Measurements from ENCODE around the gene TOM1.

GRCh38 chr22:35363566-35364086 lies 63.9 kb downstream of the TOM1 start:
- TF ChIP-seq CTCF (IDR thresholded peaks at IDR 0.05; ENCODE audit: poor library complexity): no peak
- no peak for TF ChIP-seq EZH2 (IDR thresholded peaks at IDR 0.05; ENCODE audit: borderline replicate concordance)
- no peak for TF ChIP-seq EZH2phosphoT487 (IDR thresholded peaks at IDR 0.05; ENCODE audit: low read depth, severe bottlenecking, unreplicated experiment)
